ENCODE results near the gene GTF2F1. TPM values are rescaled to one million over a fixed set of nuclear protein-coding genes. Genes with fewer than 3 reads are reported as not detected.

The GTF2F1 gene
- total and polyA plus RNA-seq, 10 of the 15 experiments (the other 5 are each of a cell fraction or from before 2014, with no cell fraction given) = 4.5 to 61.7 (median 48.5) TPM

DNA sequence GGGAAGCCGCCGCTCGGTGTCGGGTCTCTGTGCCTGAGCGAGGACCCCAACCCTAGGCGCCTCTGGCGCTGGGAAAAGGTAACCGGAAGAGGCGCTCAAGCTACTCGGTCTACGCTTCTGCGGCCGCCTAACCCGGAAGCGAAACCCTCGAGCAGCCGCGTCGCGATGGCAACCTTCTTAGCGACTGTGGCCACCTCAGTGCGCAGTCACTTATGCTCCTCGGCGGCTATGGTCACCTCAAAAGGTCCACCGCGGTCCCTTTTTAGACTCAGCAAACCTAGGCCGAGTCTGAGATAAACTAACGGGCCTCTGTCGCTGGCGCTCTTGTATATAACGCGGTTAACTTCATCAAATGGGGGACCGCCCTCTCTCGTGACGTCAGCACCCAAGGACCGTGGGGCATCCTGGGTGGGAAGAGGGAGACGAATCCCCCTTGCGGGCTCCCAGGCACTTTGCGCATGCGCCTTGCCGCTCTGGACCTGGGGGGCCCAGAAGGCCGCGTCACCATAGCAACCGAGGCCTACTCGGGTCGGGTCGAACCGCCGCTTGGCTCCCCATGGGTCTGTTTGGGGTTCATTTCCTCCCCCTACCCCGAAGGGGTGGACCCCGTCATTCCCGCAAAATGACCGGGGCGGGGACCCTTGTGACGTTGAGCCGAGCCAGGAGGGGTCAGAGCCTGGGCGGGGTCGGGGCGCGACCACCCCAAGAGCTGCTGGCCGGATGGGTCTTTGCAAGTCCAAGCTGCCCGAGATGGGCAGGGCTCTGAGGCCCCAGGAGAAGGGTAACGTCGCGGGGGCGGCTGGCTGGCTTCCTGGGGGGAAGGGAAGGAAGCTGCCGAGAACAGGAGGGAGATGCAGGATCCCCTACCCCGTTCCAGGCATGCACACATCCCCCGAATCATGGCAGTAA, at the start of gene GTF2F1 (continued):
- TF ChIP-seq, protein P1, sequence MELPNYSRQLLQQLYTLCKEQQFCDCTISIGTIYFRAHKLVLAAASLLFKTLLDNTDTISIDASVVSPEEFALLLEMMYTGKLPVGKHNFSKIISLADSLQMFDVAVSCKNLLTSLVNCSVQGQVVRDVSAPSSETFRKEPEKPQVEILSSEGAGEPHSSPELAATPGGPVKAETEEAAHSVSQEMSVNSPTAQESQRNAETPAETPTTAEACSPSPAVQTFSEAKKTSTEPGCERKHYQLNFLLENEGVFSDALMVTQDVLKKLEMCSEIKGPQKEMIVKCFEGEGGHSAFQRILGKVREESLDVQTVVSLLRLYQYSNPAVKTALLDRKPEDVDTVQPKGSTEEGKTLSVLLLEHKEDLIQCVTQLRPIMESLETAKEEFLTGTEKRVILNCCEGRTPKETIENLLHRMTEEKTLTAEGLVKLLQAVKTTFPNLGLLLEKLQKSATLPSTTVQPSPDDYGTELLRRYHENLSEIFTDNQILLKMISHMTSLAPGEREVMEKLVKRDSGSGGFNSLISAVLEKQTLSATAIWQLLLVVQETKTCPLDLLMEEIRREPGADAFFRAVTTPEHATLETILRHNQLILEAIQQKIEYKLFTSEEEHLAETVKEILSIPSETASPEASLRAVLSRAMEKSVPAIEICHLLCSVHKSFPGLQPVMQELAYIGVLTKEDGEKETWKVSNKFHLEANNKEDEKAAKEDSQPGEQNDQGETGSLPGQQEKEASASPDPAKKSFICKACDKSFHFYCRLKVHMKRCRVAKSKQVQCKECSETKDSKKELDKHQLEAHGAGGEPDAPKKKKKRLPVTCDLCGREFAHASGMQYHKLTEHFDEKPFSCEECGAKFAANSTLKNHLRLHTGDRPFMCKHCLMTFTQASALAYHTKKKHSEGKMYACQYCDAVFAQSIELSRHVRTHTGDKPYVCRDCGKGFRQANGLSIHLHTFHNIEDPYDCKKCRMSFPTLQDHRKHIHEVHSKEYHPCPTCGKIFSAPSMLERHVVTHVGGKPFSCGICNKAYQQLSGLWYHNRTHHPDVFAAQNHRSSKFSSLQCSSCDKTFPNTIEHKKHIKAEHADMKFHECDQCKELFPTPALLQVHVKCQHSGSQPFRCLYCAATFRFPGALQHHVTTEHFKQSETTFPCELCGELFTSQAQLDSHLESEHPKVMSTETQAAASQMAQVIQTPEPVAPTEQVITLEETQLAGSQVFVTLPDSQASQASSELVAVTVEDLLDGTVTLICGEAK (IDR thresholded peaks at IDR 0.05; ENCODE audit: borderline replicate concordance) = peak; percentile 93
- TF ChIP-seq NFXL1 (IDR thresholded peaks at IDR 0.05; ENCODE audit: borderline replicate concordance) = no peak
- TF ChIP-seq SUPT20H (IDR thresholded peaks at IDR 0.05; ENCODE audit: borderline replicate concordance, control insufficient read depth, low read depth, low read length) = no peak
- no peak for TF ChIP-seq NFIC (IDR thresholded peaks at IDR 0.05; ENCODE audit: low read depth, low read length)
- no peak; the same call in 1 of the 2 replicates for TF ChIP-seq ASH2L (IDR thresholded peaks at IDR 0.05; ENCODE audit: borderline replicate concordance, low read depth)
- peak; percentile 78 for TF ChIP-seq E4F1 (IDR thresholded peaks at IDR 0.05; ENCODE audit: borderline replicate concordance, partially characterized antibody)
- TF ChIP-seq YBX1 (IDR thresholded peaks at IDR 0.05) = no peak
- no peak for TF ChIP-seq POU2F2 (IDR thresholded peaks at IDR 0.05; ENCODE audit: borderline replicate concordance, low read depth, low read length)
- TF ChIP-seq POLR2A (IDR thresholded peaks at IDR 0.05; ENCODE audit: low read depth, low read length) = peak; percentile 64
- TF ChIP-seq SMAD1 (IDR thresholded peaks at IDR 0.05; ENCODE audit: low read depth, partially characterized antibody) = no peak
- TF ChIP-seq RBBP5 (conservative IDR thresholded peaks at IDR 0.05) = no peak
- peak; percentile 75 for TF ChIP-seq KLF5 (IDR thresholded peaks at IDR 0.05; ENCODE audit: partially characterized antibody)
